Colonic mucosa (tissue), 4 donors: ENCODE measurements around the gene TSR2. TPM values are rescaled to one million over a fixed set of nuclear protein-coding genes. Genes with fewer than 3 reads are reported as not detected.
"Not testable (repeated sequence)": the region's sequence is repeated elsewhere in the genome, so short reads cannot be mapped to it uniquely, and the experiment has no call there.

ENCODE experiments used
- DNase-seq: peaks from one replicate; pipeline ENCODE4 v3.0.0-alpha.2; 2020
- H3K27ac ChIP-seq: fragments of 200-600 bp; one replicate; pipeline ENCODE4 v1.8.0; 2021
- H3K27me3 ChIP-seq: fragments of 200-600 bp; one replicate; pipeline ENCODE4 v1.8.0; 2021
- H3K36me3 ChIP-seq: fragments of 200-600 bp; one replicate; pipeline ENCODE4 v1.8.0; 2021
- H3K4me1 ChIP-seq: fragments of 200-600 bp; one replicate; pipeline ENCODE4 v1.8.0; 2021; ENCODE audit warnings: mild to moderate bottlenecking
- H3K4me3 ChIP-seq: fragments of 200-600 bp; one replicate; pipeline ENCODE4 v1.8.0; 2021
- H3K9ac ChIP-seq, 2 donors: one replicate each; pipeline ENCODE4 v1.7.0; 2013; ENCODE audit warnings: control low read depth in 2 of 2, low read depth in 2 of 2, low read length in 2 of 2
- H3K9me3 ChIP-seq: fragments of 200-600 bp; one replicate; pipeline ENCODE4 v1.8.0; 2021
- intact Hi-C: fragments of 100-400 bp; cut with DNase I; formaldehyde crosslinking; loops from one replicate; pipeline ENCODE4 v1.14.1; 2022
- total RNA-seq, 2 donors: library from RNA; stranded (reverse); fragmentation: NEBNext Ultra II Directional in 1 of 2; extraction: Animal tissue kit (Norgen Biotek cat#: 25700) in 1 of 2; gene quantifications; one replicate each; pipeline ENCODE4 v1.2.1, GENCODE V29; 2021
- TF ChIP-seq, protein P1 (sequence below): fragments of 200-600 bp; IDR thresholded peaks from one replicate; pipeline ENCODE4 v1.8.0; 2022; ENCODE audit warnings: antibody characterized with exemption, mild to moderate bottlenecking
- donor health status: healthy.
- donor health status: DM: no; HTN: no; CAD: no.
- donor health status: DM: no; HTN: no; CAD: no.

The TSR2 gene
- total RNA-seq, 2 donors from 2014 or later, result 32.9 to 44.5 TPM

DNA sequence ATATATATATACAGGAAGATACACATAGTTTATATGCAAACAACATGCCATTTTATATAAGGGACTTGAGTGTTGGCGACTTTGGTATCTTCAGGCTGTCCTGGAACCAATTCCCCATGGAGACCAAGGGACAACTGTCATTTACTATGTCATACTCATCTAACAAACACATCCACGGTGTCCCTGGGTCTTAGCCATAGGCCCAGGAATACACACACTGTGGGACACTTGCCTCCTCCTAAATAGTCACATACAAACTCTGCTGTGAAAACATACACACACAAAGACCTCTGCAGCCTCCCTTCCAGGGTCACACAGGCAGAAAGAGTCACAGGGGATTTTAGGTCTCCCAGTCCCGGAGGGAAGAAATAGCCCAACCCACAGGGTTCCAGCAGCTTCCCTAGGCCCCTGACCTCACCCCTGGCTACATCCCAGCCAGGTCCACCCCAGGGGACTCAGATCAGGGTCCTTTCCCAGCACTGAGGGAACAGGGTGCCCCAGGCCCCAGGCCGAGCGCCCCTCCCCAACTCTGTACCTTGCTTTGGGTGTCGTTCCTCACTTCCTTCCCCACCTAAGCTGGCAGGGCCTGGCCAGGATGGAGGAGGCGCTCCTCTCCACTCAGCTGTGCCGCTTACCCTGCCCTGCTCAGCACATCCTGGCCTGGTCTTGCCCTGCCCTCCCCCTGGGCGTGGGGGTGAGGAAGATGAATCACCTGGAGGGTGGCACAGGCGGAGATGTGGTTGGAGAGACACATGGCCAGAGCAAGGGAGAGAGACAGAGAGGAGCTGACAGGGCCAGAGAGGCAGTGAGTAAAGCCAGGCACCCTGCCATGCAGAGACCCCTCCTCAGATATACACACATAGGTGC, 34.0 kb downstream of the TSR2 start:
- Histone ChIP-seq H3K36me3 (no peaks in the 10 kb centered on the region), H3K4me3 (no peak overlapping the region), H3K4me1 (no peaks in the 10 kb centered on the region), H3K9me3 (no peaks in the 10 kb centered on the region), H3K27me3 (no peaks in the 10 kb centered on the region), H3K27ac (no peak overlapping the region), H3K9ac (no peak overlapping the region)
- intact Hi-C loops, result no loop called here
- DNase-seq, result no peak
- TF ChIP-seq, protein P1, sequence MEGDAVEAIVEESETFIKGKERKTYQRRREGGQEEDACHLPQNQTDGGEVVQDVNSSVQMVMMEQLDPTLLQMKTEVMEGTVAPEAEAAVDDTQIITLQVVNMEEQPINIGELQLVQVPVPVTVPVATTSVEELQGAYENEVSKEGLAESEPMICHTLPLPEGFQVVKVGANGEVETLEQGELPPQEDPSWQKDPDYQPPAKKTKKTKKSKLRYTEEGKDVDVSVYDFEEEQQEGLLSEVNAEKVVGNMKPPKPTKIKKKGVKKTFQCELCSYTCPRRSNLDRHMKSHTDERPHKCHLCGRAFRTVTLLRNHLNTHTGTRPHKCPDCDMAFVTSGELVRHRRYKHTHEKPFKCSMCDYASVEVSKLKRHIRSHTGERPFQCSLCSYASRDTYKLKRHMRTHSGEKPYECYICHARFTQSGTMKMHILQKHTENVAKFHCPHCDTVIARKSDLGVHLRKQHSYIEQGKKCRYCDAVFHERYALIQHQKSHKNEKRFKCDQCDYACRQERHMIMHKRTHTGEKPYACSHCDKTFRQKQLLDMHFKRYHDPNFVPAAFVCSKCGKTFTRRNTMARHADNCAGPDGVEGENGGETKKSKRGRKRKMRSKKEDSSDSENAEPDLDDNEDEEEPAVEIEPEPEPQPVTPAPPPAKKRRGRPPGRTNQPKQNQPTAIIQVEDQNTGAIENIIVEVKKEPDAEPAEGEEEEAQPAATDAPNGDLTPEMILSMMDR, result no peak

DNA sequence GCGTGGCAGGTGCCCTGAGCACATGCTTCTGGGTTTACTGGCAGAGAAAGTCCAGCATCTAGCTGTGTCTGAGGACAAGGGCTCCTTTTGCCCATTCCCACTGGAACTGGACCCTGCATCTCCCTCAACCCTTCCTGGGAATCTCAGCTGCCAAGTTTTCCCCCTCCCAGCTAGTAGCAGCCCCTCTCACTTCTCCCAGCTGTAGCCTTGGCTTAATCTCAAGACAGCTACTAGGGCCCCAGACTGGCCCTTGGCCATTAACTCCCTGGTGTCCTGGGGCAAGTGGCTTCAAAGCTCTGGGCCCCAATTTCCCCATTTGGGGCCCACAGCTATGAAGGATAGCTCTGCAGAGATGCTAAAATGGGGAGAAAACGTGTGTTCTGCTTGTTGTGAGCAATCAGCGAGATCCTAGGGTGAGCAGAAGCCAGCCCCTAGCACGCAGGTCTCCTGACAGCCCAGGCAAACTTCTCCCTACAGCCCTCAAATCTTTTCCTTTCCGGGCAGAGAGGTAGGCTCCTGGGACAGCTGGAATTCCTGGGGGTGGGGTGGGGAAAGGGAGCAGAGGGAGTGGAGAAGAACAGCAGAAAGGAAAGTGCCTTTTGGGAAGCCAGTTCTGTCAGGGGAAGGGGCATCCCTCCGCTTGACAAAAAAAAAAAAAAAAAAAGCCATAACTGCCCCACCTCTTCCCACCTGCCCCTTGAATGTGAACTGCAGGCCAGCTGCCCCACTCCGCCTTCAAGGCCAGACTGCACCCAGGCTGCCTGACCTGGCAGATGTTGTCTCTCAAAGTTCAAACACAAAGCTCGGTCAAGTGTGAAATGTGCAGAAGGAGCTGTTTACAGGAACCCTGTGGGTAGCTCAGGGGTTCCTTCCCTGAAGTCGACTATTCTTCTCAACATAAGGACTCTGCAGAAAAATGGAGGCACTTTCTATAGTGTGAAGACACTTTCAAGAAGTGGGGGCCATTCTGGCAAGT, 39.2 kb downstream of the TSR2 start:
- DNase-seq, result no peak
- Histone ChIP-seq H3K9ac (peak overlapping the region in 1 of 2 donors; percentile 35), H3K27ac (no peak overlapping the region), H3K4me1 (no peaks in the 10 kb centered on the region), H3K9me3 (no peaks in the 10 kb centered on the region), H3K27me3 (no peaks in the 10 kb centered on the region), H3K4me3 (no peak overlapping the region), H3K36me3 (no peaks in the 10 kb centered on the region)
- intact Hi-C loops, result no loop called here
- TF ChIP-seq, protein P1, result no peak

DNA sequence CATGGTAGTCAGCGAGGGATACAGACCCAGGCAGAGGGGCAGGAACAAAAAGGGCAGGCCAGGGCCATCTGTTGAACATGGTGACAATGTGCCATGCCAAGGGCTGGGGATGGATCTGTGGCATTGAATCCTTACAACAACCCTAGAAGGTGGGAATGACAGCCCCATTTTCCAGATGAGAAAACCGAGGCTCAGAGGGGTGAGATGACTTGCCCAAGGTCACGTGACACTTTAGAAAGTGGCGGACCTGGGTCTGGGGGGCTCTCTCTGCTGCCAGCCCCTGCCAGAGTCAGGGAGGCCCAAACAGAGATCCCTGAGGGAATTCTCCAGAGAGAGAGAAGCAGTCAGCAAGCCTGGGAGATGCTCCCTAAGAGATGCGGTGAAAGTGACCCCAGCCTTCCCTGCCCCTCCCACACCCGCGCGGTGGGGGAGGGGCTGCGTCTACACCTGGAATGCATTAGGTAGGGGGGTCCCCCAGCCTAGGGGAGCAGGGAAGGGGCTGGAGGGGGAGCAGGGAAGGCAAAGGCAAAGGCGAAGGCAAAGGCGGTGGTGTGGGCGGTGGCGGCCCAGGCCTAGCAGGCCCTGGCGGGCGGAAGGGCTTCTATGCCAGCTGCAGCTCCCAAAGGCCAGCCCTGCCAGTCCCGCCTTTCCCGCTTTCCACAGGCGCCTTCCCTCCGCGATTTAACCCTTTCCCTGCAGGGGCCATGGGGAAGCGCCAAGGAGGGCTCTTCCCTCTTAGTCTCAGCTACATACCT, 42.8 kb downstream of the TSR2 start:
- peak; percentile 30 for DNase-seq
- Histone ChIP-seq H3K27me3 (no peaks in the 10 kb centered on the region), H3K27ac (peak overlapping the region; percentile 15), H3K9ac (peak overlapping the region in 1 of 2 donors; percentile 19), H3K9me3 (no peaks in the 10 kb centered on the region), H3K36me3 (no peaks in the 10 kb centered on the region), H3K4me3 (peak overlapping the region; percentile 2), H3K4me1 (no peaks in the 10 kb centered on the region)
- TF ChIP-seq, protein P1, result no peak
- intact Hi-C loops, result no loop called here

DNA sequence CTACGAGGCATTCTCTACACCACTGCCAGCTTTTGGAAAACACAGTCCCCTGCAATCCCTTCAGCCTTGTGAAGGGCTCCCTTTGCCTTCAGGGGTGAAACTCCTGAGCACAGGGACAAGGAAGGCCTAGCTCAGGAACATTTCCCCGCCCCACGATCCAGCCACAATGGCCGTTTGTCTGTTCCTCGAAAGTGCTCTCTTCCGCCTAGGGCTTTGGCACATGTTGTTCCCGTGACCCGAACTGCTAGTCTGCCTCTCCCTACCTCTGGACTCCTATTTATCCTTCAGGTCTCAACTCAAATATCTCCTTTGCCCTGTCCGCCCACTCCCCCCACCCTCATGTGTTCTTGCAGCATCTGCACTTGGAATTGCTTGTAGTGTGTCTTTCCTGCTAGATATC, 43.7 kb downstream of the TSR2 start:
- intact Hi-C loops, result loop anchor here (2.0 kb wide), 1 partner anchor 45 kb away; no protein-coding TSS in a partner anchor
- Histone ChIP-seq H3K36me3 (no peaks in the 10 kb centered on the region), H3K27me3 (no peaks in the 10 kb centered on the region), H3K27ac (no peak overlapping the region), H3K9ac (peak overlapping the region in 1 of 2 donors; percentile 19), H3K9me3 (no peaks in the 10 kb centered on the region), H3K4me1 (no peaks in the 10 kb centered on the region), H3K4me3 (no peak overlapping the region)
- DNase-seq, result no peak
- TF ChIP-seq, protein P1, result no peak

DNA sequence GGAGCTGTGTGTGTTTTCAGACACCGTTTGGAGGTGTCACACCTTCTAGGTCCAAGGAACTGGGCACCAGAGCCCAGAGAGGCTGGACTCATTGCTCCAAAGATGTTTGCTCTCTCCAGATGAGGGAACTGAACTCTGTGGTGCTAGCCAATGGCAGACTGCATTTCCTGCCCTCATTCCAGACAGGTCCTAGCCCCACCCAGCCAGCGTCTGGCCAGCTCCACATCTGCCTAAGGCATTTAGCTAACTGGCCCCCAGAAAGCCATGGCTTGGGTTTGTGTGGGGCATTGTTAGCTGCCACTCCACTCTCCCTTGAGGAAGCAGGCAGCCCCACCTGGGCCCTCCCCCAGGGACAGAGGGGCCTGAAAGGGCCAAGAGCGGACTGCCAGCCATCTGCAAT, 44.5 kb downstream of the TSR2 start:
- no peak for DNase-seq
- intact Hi-C loops, result loop anchor here (2.0 kb wide), 1 partner anchor 44 kb away; no protein-coding TSS in a partner anchor
- H3K9ac ChIP-seq, result no peak overlapping the region
- TF ChIP-seq, protein P1, result no peak
- H3K9me3 ChIP-seq, result no peaks in the 10 kb centered on the region
- H3K36me3 ChIP-seq, result no peaks in the 10 kb centered on the region
- no peaks in the 10 kb centered on the region for H3K4me1 ChIP-seq
- no peak overlapping the region for H3K27ac ChIP-seq
- H3K27me3 ChIP-seq, result no peaks in the 10 kb centered on the region
- no peak overlapping the region for H3K4me3 ChIP-seq

DNA sequence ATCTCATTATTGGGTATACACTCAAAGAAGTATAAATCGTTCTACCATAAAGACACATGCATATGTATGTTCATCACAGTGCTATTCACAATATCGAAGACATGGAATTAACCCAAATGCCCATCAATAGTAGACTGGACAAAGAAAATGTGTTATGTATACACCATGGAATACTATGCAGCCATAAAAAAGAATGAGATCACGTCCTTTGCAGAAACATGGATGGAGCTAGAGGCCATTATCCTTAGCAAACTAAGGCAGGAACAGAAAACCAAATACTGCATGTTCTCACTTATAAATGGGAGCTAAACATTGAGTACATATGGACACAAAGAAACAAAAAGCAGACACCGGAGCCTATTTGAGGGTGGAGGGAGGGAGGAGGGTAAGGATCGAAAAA, 49.6 kb downstream of the TSR2 start:
- H3K9me3 ChIP-seq, H3K36me3 ChIP-seq, H3K27me3 ChIP-seq, H3K4me1 ChIP-seq, H3K27ac ChIP-seq, DNase-seq, H3K4me3 ChIP-seq, H3K9ac ChIP-seq, intact Hi-C loops: not testable (repeated sequence)
